NB4 (cell line): ENCODE data around the gene GALC.
A peak's percentile ranks its signal among the peaks of the same experiment; 100 is the strongest.

Experiments
- DNase-seq: peaks from one replicate; pipeline ENCODE4 v3.0.0; 2010; ENCODE audit warnings: low read depth
- H3K4me3 ChIP-seq: one replicate; pipeline ENCODE4 v1.5.1; 2011; ENCODE audit warnings: mild to moderate bottlenecking, low read depth, low read length, moderate library complexity
- MYC ChIP-seq: IDR thresholded peaks from 2 replicates; pipeline ENCODE4 v1.6.1; 2011; ENCODE audit warnings: low read depth, low read length
- POLR2A ChIP-seq: IDR thresholded peaks from 2 replicates; pipeline ENCODE4 v1.6.1; 2011; ENCODE audit warnings: mild to moderate bottlenecking; ENCODE audit not compliant: insufficient read length; ENCODE audit errors: extremely low read depth
- TF ChIP-seq, protein P1 (sequence below): IDR thresholded peaks from one replicate; pipeline ENCODE4 v1.5.1; 2012; ENCODE audit warnings: low read depth, low read length
- TF ChIP-seq, protein P2 (sequence below): IDR thresholded peaks from 2 replicates; pipeline ENCODE4 v1.6.1; 2011; ENCODE audit warnings: low read depth, low read length

Gene GALC

GRCh38 chr14:87960013-87960787, 32.8 kb downstream of the GALC start:
- H3K4me3 ChIP-seq, result no peak overlapping the region
- DNase-seq, result no peak
- TF ChIP-seq, protein P1, sequence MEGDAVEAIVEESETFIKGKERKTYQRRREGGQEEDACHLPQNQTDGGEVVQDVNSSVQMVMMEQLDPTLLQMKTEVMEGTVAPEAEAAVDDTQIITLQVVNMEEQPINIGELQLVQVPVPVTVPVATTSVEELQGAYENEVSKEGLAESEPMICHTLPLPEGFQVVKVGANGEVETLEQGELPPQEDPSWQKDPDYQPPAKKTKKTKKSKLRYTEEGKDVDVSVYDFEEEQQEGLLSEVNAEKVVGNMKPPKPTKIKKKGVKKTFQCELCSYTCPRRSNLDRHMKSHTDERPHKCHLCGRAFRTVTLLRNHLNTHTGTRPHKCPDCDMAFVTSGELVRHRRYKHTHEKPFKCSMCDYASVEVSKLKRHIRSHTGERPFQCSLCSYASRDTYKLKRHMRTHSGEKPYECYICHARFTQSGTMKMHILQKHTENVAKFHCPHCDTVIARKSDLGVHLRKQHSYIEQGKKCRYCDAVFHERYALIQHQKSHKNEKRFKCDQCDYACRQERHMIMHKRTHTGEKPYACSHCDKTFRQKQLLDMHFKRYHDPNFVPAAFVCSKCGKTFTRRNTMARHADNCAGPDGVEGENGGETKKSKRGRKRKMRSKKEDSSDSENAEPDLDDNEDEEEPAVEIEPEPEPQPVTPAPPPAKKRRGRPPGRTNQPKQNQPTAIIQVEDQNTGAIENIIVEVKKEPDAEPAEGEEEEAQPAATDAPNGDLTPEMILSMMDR, result no peak
- TF ChIP-seq POLR2A, result no peak
- TF ChIP-seq, protein P2, sequence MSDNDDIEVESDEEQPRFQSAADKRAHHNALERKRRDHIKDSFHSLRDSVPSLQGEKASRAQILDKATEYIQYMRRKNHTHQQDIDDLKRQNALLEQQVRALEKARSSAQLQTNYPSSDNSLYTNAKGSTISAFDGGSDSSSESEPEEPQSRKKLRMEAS, result no peak
- no peak for TF ChIP-seq MYC

GRCh38 chr14:87955501-87955900, 37.5 kb downstream of the GALC start:
- DNase-seq, result no peak
- TF ChIP-seq MYC (no peak), POLR2A (no peak)
- TF ChIP-seq, protein P1, result no peak
- TF ChIP-seq, protein P2, result no peak
- H3K4me3 ChIP-seq, result no peak overlapping the region

GRCh38 chr14:87952307-87953094, 40.5 kb downstream of the GALC start:
- TF ChIP-seq POLR2A, result no peak
- TF ChIP-seq MYC, result no peak
- TF ChIP-seq, protein P2, result no peak
- TF ChIP-seq, protein P1, result no peak
- peak; percentile 5 for DNase-seq
- no peak overlapping the region for H3K4me3 ChIP-seq

- H3K4me3 ChIP-seq, result no peak overlapping the region
- TF ChIP-seq POLR2A (no peak), MYC (no peak)
- TF ChIP-seq, protein P2, result no peak
- TF ChIP-seq, protein P1, result peak; percentile 19
Measured at GRCh38 chr14:87944987-87945604, 47.9 kb downstream of the GALC start.

GRCh38 chr14:87940894-87941293, 52.1 kb downstream of the GALC start:
- no peak for DNase-seq

More at GRCh38 chr14:87944987-87945604, 47.9 kb downstream of the GALC start:
- DNase-seq, result peak; percentile 55

More at GRCh38 chr14:87940894-87941293, 52.1 kb downstream of the GALC start:
- TF ChIP-seq MYC (no peak), POLR2A (no peak)
- TF ChIP-seq, protein P1, result no peak
- TF ChIP-seq, protein P2, result no peak
- H3K4me3 ChIP-seq, result no peak overlapping the region
